HCT116 (cell line): ENCODE data around the gene RHEX. TPM values are rescaled to one million over a fixed set of nuclear protein-coding genes. Genes with fewer than 3 reads are reported as not detected.

Experiments
- ATAC-seq: fragments of 200-7000 bp; cut with Tn5 transposase; 2 replicates; pipeline ENCODE4 v1.9.1; 2020; ENCODE audit warnings: mild to moderate bottlenecking, moderate library complexity
- BruUV-seq: library from RNA; stranded (reverse); fragments of 400-500 nt; replicated peaks from 2 replicates; lab custom pipeline; 2021; lab: Mats Ljungman, UMichigan
- CTCF ChIA-PET: fragments of 300-600 bp; sonication (Branson Sonifier 250); formaldehyde crosslinking; loops from one replicate; lab custom pipeline; 2021; ENCODE audit warnings: antibody characterized with exemption; lab: Charles Lee
- POLR2A ChIA-PET: fragments of 300-600, 350-600 bp; sonication (Branson Sonifier 250); formaldehyde crosslinking; loops from one replicate; lab custom pipeline; 2021; ENCODE audit warnings: antibody characterized with exemption; lab: Charles Lee
- RAD21 ChIA-PET, 2 experiments: fragments of 300-600 bp; sonication (Branson Sonifier 250); formaldehyde crosslinking; loops; one replicate each; lab custom pipeline; 2023; ENCODE audit warnings: low total read pairs in 2 of 2; ENCODE audit not compliant: uncharacterized antibody in 2 of 2, unreplicated experiment in 2 of 2, low non-redundant PET in 1 of 2; lab: Charles Lee
- DNase-seq: peaks from one replicate; pipeline ENCODE4 v3.0.0-alpha.2; 2010; ENCODE audit warnings: low read depth, low spot score
- H2AFZ ChIP-seq: fragments of 200-600 bp; shearing (Covaris generic), sonication (generic); 2 replicates; pipeline ENCODE4 v1.6.1; 2017; ENCODE audit warnings: low read depth, mixed run types, mixed read lengths, antibody characterized with exemption, low read length; ENCODE audit not compliant: poor library complexity, severe bottlenecking
- H3K27ac ChIP-seq: 2 replicates; pipeline ENCODE4 v1.5.1; 2012; ENCODE audit warnings: low read depth, low read length
- H3K27me3 ChIP-seq: fragments of 200-600 bp; sonication (generic); 2 replicates; pipeline ENCODE4 v1.6.1; 2016; ENCODE audit warnings: mixed run types, low read length, mixed read lengths; ENCODE audit not compliant: insufficient read depth
- H3K36me3 ChIP-seq, 2 experiments: fragments of 200-500 bp in 1 of 2; fragments of 200-600 bp in 1 of 2; sonication (Bioruptor generic) in 1 of 2; sonication (generic) in 1 of 2; 2 replicates each; pipeline versions ENCODE4 v1.5.1 to v1.6.1; 2014 to 2016; ENCODE audit warnings: low read length in 2 of 2, inconsistent platforms in 1 of 2, mixed read lengths in 1 of 2, mixed run types in 1 of 2; ENCODE audit not compliant: insufficient read depth in 2 of 2, control insufficient read depth in 1 of 2
- H3K4me1 ChIP-seq, 2 experiments: fragments of 200-600 bp in 1 of 2; sonication (generic) in 1 of 2; 2 replicates each; pipeline versions ENCODE4 v1.5.1 to v1.6.1; 2012 to 2017; ENCODE audit warnings: low read length in 2 of 2, inconsistent platforms in 1 of 2, mild to moderate bottlenecking in 1 of 2, mixed read lengths in 1 of 2, mixed run types in 1 of 2, moderate library complexity in 1 of 2; ENCODE audit not compliant: insufficient read depth in 2 of 2, control insufficient read depth in 1 of 2
- H3K4me2 ChIP-seq: fragments of 200-600 bp; sonication (generic); 2 replicates; pipeline ENCODE4 v1.6.1; 2017; ENCODE audit warnings: mixed run types, low read length, mixed read lengths
- H3K4me3 ChIP-seq, 2 experiments: fragments of 200-600 bp in 1 of 2; sonication (generic) in 1 of 2; replicated peaks in 1 of 2; 2 replicates each; pipeline ENCODE4 v1.5.1; 2011 to 2016; ENCODE audit warnings: low read length in 2 of 2, control low read depth in 1 of 2, low read depth in 1 of 2, mild to moderate bottlenecking in 1 of 2, mixed read lengths in 1 of 2, mixed run types in 1 of 2
- H3K79me2 ChIP-seq: fragments of 200-600 bp; sonication (generic); 2 replicates; pipeline ENCODE4 v1.6.1; 2017; ENCODE audit warnings: mild to moderate bottlenecking, mixed run types, low read length, moderate library complexity, mixed read lengths; ENCODE audit not compliant: insufficient read depth
- H3K9ac ChIP-seq: fragments of 200-600 bp; sonication (generic); 2 replicates; pipeline ENCODE4 v1.6.1; 2016; ENCODE audit warnings: low read length, mixed read lengths
- H3K9me2 ChIP-seq: fragments of 200-600 bp; sonication (generic), shearing (Covaris generic); 2 replicates; pipeline ENCODE4 v1.6.1; 2017; ENCODE audit warnings: mixed run types, mild to moderate bottlenecking, moderate library complexity; ENCODE audit not compliant: insufficient read depth
- H3K9me3 ChIP-seq, 2 experiments: fragments of 200-500 bp in 1 of 2; fragments of 200-600 bp in 1 of 2; sonication (Bioruptor generic) in 1 of 2; sonication (generic) in 1 of 2; 2 replicates each; pipeline ENCODE4 v1.6.1; 2014 to 2017; ENCODE audit warnings: low read length in 2 of 2, mixed read lengths in 2 of 2, inconsistent platforms in 1 of 2, low read depth in 1 of 2, mild to moderate bottlenecking in 1 of 2, mixed run types in 1 of 2, moderate library complexity in 1 of 2; ENCODE audit not compliant: control insufficient read depth in 1 of 2, insufficient read depth in 1 of 2
- H4K20me1 ChIP-seq: fragments of 200-600 bp; sonication (generic), shearing (Covaris generic); 2 replicates; pipeline ENCODE4 v1.6.1; 2017; ENCODE audit warnings: mixed run types, mild to moderate bottlenecking, moderate library complexity; ENCODE audit not compliant: insufficient read depth
- CBX3 ChIP-seq: IDR thresholded peaks from 2 replicates; pipeline ENCODE4 v1.6.1; 2012; ENCODE audit warnings: low read depth
- EGR1 ChIP-seq: IDR thresholded peaks from 2 replicates; pipeline ENCODE4 v1.6.1; 2012; ENCODE audit warnings: low read depth
- JUND ChIP-seq: IDR thresholded peaks from 2 replicates; pipeline ENCODE4 v1.6.1; 2012
- MAX ChIP-seq: IDR thresholded peaks from 2 replicates; pipeline ENCODE4 v1.6.1; 2012
- POLR2A ChIP-seq: IDR thresholded peaks from 2 replicates; pipeline ENCODE4 v1.7.0; 2011; ENCODE audit warnings: borderline replicate concordance; ENCODE audit not compliant: insufficient read depth, insufficient read length; ENCODE audit errors: extremely low read depth
- POLR2AphosphoS5 ChIP-seq: IDR thresholded peaks from 2 replicates; pipeline ENCODE4 v1.6.1; 2011; ENCODE audit warnings: mild to moderate bottlenecking, low read depth, low read length, moderate library complexity
- RAD21 ChIP-seq: IDR thresholded peaks from 2 replicates; pipeline ENCODE4 v1.6.1; 2012; ENCODE audit warnings: low read depth, mild to moderate bottlenecking
- SP1 ChIP-seq: IDR thresholded peaks from 2 replicates; pipeline ENCODE4 v1.6.1; 2012; ENCODE audit warnings: low read depth
- SRF ChIP-seq: IDR thresholded peaks from 2 replicates; pipeline ENCODE4 v1.6.1; 2012; ENCODE audit warnings: low read depth
- TCF7L2 ChIP-seq: IDR thresholded peaks from 2 replicates; pipeline ENCODE4 v1.7.0; 2011; ENCODE audit warnings: borderline replicate concordance, inconsistent platforms; ENCODE audit not compliant: insufficient read depth, insufficient read length; ENCODE audit errors: extremely low read depth
- YY1 ChIP-seq: IDR thresholded peaks from 2 replicates; pipeline ENCODE4 v1.6.1; 2011; ENCODE audit warnings: low read length, low read depth, moderate library complexity, mild to moderate bottlenecking; ENCODE audit not compliant: insufficient replicate concordance; ENCODE audit errors: extremely low read depth
- ZFX ChIP-seq: fragments of 450-650 bp; IDR thresholded peaks from 2 replicates; pipeline ENCODE4 v1.6.1; 2017
- intact Hi-C: fragments of 100-400 bp; cut with micrococcal nuclease; formaldehyde crosslinking; loops from 2 replicates; pipeline ENCODE4 v1.10.0; 2022
- total RNA-seq: library from RNA; stranded (reverse); gene quantifications from one replicate; pipeline ENCODE4 v1.2.1, GENCODE V29; 2021; ENCODE audit not compliant: unreplicated experiment

The RHEX gene
- total RNA-seq, 1 experiment from 2014 or later, result not detected

GRCh38 chr1:206122686-206123085 is 69.7 kb downstream of the RHEX start:
- Histone ChIP-seq H3K9ac (no peak overlapping the region), H3K36me3 (no peaks in the 10 kb centered on the region), H3K9me3 (0 out of 4 replicates have a peak, but pooled peaks cover 0 to 3% of the 10 kb centered on the region in 2 experiments), H3K4me2 (no peak overlapping the region), H3K27ac (no peak overlapping the region), H3K9me2 (no peaks in the 10 kb centered on the region), H3K4me1 (peaks cover 0 to 4% of the 10 kb centered on the region in 2 experiments; a peak in 1 of 4 replicates), H3K27me3 (no peaks in the 10 kb centered on the region), H2AFZ (no peak overlapping the region), H4K20me1 (no peaks in the 10 kb centered on the region), H3K4me3 (no peak overlapping the region), H3K79me2 (no peaks in the 10 kb centered on the region)
- DNase-seq (no peak), ATAC-seq (no peak)
- POLR2A ChIA-PET, result interaction anchor here (0.7 kb wide), 1 partner anchor 381 kb away, joined by 4 read pairs; no protein-coding TSS in a partner anchor
- RAD21 ChIA-PET, result no interaction called here
- CTCF ChIA-PET, result no interaction called here
- no peak for TF ChIP-seq JUND
- no TSS peak for BruUV-seq
- intact Hi-C loops, result no loop called here

- no peaks in the 10 kb centered on the region for H3K9me2 ChIP-seq
- H3K9ac ChIP-seq, result no peak overlapping the region
- H3K79me2 ChIP-seq, result no peaks in the 10 kb centered on the region
- POLR2A ChIA-PET, result no interaction called here
- BruUV-seq, result no TSS peak
- H3K4me2 ChIP-seq, result no peak overlapping the region
- H3K9me3 ChIP-seq, result 0 out of 4 replicates have a peak, but pooled peaks cover 0 to 3% of the 10 kb centered on the region in 2 experiments
- no peaks in the 10 kb centered on the region for H3K27me3 ChIP-seq
- no peak overlapping the region for H3K4me3 ChIP-seq
- no peaks in the 10 kb centered on the region for H4K20me1 ChIP-seq
- H3K36me3 ChIP-seq, result no peaks in the 10 kb centered on the region
- no peak for TF ChIP-seq POLR2AphosphoS5
- no peak for TF ChIP-seq SP1
- no peak for TF ChIP-seq EGR1
- no peak for TF ChIP-seq TCF7L2
- no peak for TF ChIP-seq RAD21
- no peak for TF ChIP-seq SRF
- no peak for TF ChIP-seq POLR2A
- TF ChIP-seq JUND, result no peak
- TF ChIP-seq ZFX, result no peak
- TF ChIP-seq MAX, result no peak
- no peak for TF ChIP-seq YY1
- TF ChIP-seq CBX3, result no peak
- intact Hi-C loops, result no loop called here
- H3K4me1 ChIP-seq, result no peaks in the 10 kb centered on the region
- no peak overlapping the region for H3K27ac ChIP-seq
- CTCF ChIA-PET, result no interaction called here
- ATAC-seq, result no peak
- no peak for DNase-seq
- H2AFZ ChIP-seq, result no peak overlapping the region
- RAD21 ChIA-PET, result no interaction called here
Measured at GRCh38 chr1:206125346-206125745, 72.4 kb downstream of the RHEX start.
